Hepatocyte (in vitro differentiated cells): Measurements from ENCODE around the gene PLCD3. TPM values are rescaled to one million over a fixed set of nuclear protein-coding genes. Genes with fewer than 3 reads are reported as not detected.

Experiments
- DNase-seq: peaks from one replicate; pipeline ENCODE4 v3.0.0-alpha.2; 2016; ENCODE audit warnings: low spot score
- H2AFZ ChIP-seq: fragments of 200-600 bp; sonication (generic); 2 replicates; pipeline ENCODE4 v1.6.0; 2016; ENCODE audit warnings: antibody characterized with exemption, mild to moderate bottlenecking
- H3K27ac ChIP-seq: fragments of 200-600 bp; sonication (generic); 2 replicates; pipeline ENCODE4 v1.5.1; 2016; ENCODE audit warnings: mild to moderate bottlenecking
- H3K27me3 ChIP-seq: fragments of 200-600 bp; sonication (generic); 2 replicates; pipeline ENCODE4 v1.6.1; 2016
- H3K36me3 ChIP-seq: fragments of 200-600 bp; sonication (generic); replicated peaks from 2 replicates; pipeline ENCODE4 v1.5.1; 2016; ENCODE audit warnings: low read depth; ENCODE audit not compliant: insufficient read depth
- H3K4me1 ChIP-seq: fragments of 200-600 bp; sonication (generic); 2 replicates; pipeline ENCODE4 v1.5.1; 2016; ENCODE audit warnings: mild to moderate bottlenecking, moderate library complexity; ENCODE audit not compliant: insufficient read depth
- H3K4me2 ChIP-seq: fragments of 200-600 bp; sonication (generic); 2 replicates; pipeline ENCODE4 v1.6.0; 2016
- H3K4me3 ChIP-seq: fragments of 200-600 bp; sonication (generic); 2 replicates; pipeline ENCODE4 v1.5.1; 2016; ENCODE audit warnings: mild to moderate bottlenecking
- H3K79me2 ChIP-seq: fragments of 200-600 bp; sonication (generic); 2 replicates; pipeline ENCODE4 v1.6.0; 2017; ENCODE audit warnings: mild to moderate bottlenecking
- H3K9me2 ChIP-seq: fragments of 200-600 bp; sonication (generic); replicated peaks from 2 replicates; pipeline ENCODE4 v1.6.0; 2017; ENCODE audit warnings: mild to moderate bottlenecking; ENCODE audit not compliant: insufficient read depth
- H3K9me3 ChIP-seq: fragments of 200-600 bp; sonication (generic); 2 replicates; pipeline ENCODE4 v1.5.1; 2016; ENCODE audit warnings: low read depth, mild to moderate bottlenecking
- H4K20me1 ChIP-seq: fragments of 200-600 bp; sonication (generic); 2 replicates; pipeline ENCODE4 v1.6.0; 2016; ENCODE audit warnings: mild to moderate bottlenecking; ENCODE audit not compliant: insufficient read depth, poor library complexity, severe bottlenecking
- EZH2 ChIP-seq: fragments of 200-600 bp; sonication (generic); IDR thresholded peaks from 2 replicates; pipeline ENCODE4 v1.6.1; 2016; ENCODE audit warnings: antibody characterized with exemption, mild to moderate bottlenecking, borderline replicate concordance
- EZH2phosphoT487 ChIP-seq: fragments of 200-600 bp; sonication (generic); IDR thresholded peaks from one replicate; pipeline ENCODE4 v1.6.1; 2018; ENCODE audit warnings: antibody characterized with exemption, mild to moderate bottlenecking, low read depth, moderate library complexity; ENCODE audit not compliant: unreplicated experiment, severe bottlenecking
- WGBS: methylation state at CpG from one replicate; pipeline ENCODE4 v1.1.6; 2016; ENCODE audit warnings: low lambda C conversion rate; ENCODE audit errors: missing lambda C conversion rate; 5-methylcytosine and 5-hydroxymethylcytosine counted together
- polyA plus RNA-seq: library from polyadenylated mRNA; unstranded; fragments of >200 nt; fragmentation: Nextera tagmentation; extraction: Ambion mirVana; gene quantifications from 2 replicates; pipeline ENCODE4 v1.2.1, GENCODE V29; 2016
- total RNA-seq: library from RNA; depleted of rRNA; stranded (reverse); fragments of >200 nt; gene quantifications from 2 replicates; pipeline ENCODE4 v1.2.3, GENCODE V29; 2014
- TF ChIP-seq, protein P1 (sequence below): fragments of 200-600 bp; sonication (generic); IDR thresholded peaks from 2 replicates; pipeline ENCODE4 v1.5.1; 2016; ENCODE audit warnings: antibody characterized with exemption, mild to moderate bottlenecking; ENCODE audit not compliant: poor library complexity

The PLCD3 gene
- total and polyA plus RNA-seq, 2 experiments from 2014 or later: 41.8 to 69.7 TPM

DNA sequence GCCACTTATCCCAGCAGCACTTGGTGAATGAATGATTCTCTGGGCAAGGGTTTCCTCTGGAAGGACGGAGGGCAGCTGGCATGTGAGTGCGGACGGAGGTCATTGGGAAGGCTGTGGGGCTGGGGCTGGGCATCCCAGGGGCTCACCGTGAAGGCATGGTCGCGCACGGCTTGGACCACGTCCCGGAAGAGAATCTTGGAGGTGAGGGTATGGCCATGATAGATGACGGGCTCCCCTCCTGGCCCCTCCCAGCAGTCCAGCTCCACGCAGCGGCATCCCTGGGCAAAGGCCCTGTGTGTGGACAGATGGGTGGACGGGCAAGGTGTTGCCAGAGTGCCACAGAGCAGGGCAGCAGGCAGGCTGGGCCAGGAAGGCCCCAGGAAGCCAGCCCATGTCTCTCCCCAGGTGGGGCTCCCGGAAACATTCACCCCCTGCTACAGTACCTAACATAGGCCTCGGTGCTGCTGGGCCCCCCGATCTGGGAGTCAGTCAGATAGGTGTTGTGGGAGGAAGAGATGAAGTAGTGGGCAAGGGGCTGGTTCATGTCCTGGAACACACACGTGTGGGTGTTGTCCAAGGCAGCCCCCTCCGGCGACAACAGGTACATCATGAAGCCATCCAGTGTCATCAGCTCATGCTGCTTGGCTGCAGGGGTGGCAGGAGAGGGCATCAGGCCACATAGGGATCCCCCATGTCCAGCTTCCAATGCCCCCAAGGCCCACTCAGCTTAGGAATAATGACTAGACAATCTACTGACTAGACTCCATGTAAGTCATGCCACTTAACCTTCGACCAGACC lies 14.3 kb downstream of the PLCD3 start:
- Histone ChIP-seq H3K27ac (no peak overlapping the region), H3K4me3 (no peak overlapping the region), H3K4me2 (no peak overlapping the region), H3K79me2 (peaks cover 10% of the 10 kb centered on the region), H2AFZ (no peak overlapping the region), H3K9me3 (no peaks in the 10 kb centered on the region), H3K4me1 (peaks cover 8% of the 10 kb centered on the region), H3K9me2 (no peaks in the 10 kb centered on the region), H3K36me3 (no peaks in the 10 kb centered on the region), H4K20me1 (no peaks in the 10 kb centered on the region), H3K27me3 (no peaks in the 10 kb centered on the region)
- TF ChIP-seq, protein P1, sequence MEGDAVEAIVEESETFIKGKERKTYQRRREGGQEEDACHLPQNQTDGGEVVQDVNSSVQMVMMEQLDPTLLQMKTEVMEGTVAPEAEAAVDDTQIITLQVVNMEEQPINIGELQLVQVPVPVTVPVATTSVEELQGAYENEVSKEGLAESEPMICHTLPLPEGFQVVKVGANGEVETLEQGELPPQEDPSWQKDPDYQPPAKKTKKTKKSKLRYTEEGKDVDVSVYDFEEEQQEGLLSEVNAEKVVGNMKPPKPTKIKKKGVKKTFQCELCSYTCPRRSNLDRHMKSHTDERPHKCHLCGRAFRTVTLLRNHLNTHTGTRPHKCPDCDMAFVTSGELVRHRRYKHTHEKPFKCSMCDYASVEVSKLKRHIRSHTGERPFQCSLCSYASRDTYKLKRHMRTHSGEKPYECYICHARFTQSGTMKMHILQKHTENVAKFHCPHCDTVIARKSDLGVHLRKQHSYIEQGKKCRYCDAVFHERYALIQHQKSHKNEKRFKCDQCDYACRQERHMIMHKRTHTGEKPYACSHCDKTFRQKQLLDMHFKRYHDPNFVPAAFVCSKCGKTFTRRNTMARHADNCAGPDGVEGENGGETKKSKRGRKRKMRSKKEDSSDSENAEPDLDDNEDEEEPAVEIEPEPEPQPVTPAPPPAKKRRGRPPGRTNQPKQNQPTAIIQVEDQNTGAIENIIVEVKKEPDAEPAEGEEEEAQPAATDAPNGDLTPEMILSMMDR: no peak
- TF ChIP-seq EZH2 (no peak), EZH2phosphoT487 (no peak)
- no peak for DNase-seq
- WGBS: 96% methylated on average over 20 of the region's 20 CpGs

DNA sequence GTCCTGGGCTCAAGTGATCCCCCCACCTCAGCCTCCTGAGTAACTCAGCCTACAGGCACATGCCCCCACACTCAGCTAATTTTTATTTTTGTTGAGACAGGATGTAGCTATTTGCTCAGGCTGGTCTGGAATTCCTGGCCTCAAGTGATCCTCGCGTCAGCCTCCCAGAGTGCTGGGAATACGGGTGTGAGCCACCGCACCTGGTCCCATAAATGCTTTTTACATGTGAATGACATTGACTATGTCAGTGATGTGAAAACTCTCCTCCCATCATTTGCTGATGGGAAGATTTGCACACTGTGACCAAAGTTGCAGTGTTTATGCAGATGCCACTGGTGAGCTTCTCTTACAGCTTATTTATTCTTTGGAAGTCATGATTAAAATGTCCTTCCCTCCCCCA lies 15.0 kb downstream of the PLCD3 start:
- H3K79me2 ChIP-seq: peaks cover 5% of the 10 kb centered on the region
- no peak overlapping the region for H3K4me2 ChIP-seq
- H3K27ac ChIP-seq: no peak overlapping the region
- no peaks in the 10 kb centered on the region for H3K9me2 ChIP-seq
- no peaks in the 10 kb centered on the region for H3K9me3 ChIP-seq
- DNase-seq: no peak
- H4K20me1 ChIP-seq: no peaks in the 10 kb centered on the region
- H3K36me3 ChIP-seq: no peaks in the 10 kb centered on the region
- H3K4me1 ChIP-seq: peaks cover 1% of the 10 kb centered on the region
- TF ChIP-seq, protein P1: no peak
- TF ChIP-seq EZH2 (no peak), EZH2phosphoT487 (no peak)
- H3K4me3 ChIP-seq: no peak overlapping the region
- WGBS: 92% methylated on average over 4 of the region's 4 CpGs
- H3K27me3 ChIP-seq: no peaks in the 10 kb centered on the region
- H2AFZ ChIP-seq: no peak overlapping the region

DNA sequence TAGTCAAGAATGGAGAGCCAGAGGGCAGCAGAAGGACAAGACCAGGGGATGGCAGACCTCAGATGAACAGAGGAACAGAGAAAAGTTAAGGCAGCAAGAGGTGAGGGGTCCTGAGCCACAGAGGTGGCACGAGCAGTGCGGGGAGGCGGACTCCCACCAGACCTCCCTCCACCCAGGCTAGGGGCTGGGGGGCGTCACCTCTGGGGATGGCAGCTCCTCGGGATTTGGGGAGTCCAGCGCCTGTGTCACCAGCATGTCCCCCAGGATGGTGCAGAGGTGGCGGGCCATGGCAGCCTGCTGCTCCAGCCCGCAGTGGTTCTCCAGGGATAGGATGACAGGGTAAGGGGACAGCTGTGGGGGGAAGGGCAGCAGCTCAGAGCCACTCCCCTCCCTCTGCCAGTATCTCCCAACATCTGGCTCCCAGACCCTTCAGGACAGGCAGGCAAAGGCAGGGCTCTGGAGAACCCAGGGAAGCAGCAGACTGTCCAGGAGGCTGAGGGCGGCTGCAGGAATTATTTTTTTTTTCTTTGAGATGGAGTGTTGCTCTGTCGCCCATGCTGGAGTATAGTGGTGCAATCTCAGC lies 15.8 kb downstream of the PLCD3 start:
- H3K9me2 ChIP-seq: no peaks in the 10 kb centered on the region
- H3K36me3 ChIP-seq: no peaks in the 10 kb centered on the region
- no peaks in the 10 kb centered on the region for H3K4me1 ChIP-seq
- H3K27me3 ChIP-seq: no peaks in the 10 kb centered on the region
- H3K27ac ChIP-seq: no peak overlapping the region
- no peak for DNase-seq
- no peaks in the 10 kb centered on the region for H3K9me3 ChIP-seq
- H3K4me3 ChIP-seq: no peak overlapping the region
- H3K79me2 ChIP-seq: no peaks in the 10 kb centered on the region
- no peak for TF ChIP-seq EZH2phosphoT487
- TF ChIP-seq, protein P1: no peak
- no peak for TF ChIP-seq EZH2
- H4K20me1 ChIP-seq: no peaks in the 10 kb centered on the region
- no peak overlapping the region for H2AFZ ChIP-seq
- 78% methylated on average over 10 of the region's 10 CpGs for WGBS
- no peak overlapping the region for H3K4me2 ChIP-seq
